Keratinocyte (primary cell): ENCODE measurements around the gene LZTS2.

Source experiments
- EZH2 ChIP-seq: IDR thresholded peaks from one replicate; pipeline ENCODE4 v1.6.1; 2012; ENCODE audit warnings: inconsistent platforms, mild to moderate bottlenecking, low read length, moderate library complexity
- TF ChIP-seq, protein P1 (sequence below), 3 experiments: IDR thresholded peaks in 1 of 3; conservative IDR thresholded peaks in 1 of 3; optimal IDR thresholded peaks in 1 of 3; 2 replicates in 2 of 3; 3 replicates in 1 of 3; pipeline versions ENCODE3 to v1.5.1; 2011; ENCODE audit warnings: low read length in 3 of 3, mild to moderate bottlenecking in 3 of 3, moderate library complexity in 2 of 3, control low read depth in 1 of 3, inconsistent platforms in 1 of 3; ENCODE audit not compliant: insufficient read depth in 2 of 3; ENCODE audit errors: extremely low read depth in 1 of 3

DNA sequence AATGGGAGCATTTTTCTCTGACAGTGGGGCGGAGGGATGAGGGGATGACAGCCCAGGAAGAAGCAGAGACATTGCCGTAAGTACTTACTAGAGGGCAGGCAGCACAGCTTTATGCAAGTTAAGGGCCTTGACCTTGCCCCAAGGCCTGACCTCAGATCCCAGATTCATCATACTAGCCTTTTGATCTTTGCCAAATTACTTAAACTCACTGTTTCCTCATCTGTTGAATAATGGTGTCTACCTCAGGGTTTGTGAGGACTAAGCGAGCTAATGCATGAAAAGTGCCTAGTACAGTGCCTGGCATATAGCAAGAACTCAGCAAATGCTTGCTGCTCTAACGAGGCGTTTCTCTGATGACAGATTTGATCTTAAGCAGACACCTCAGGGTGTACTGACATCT is 33.8 kb upstream of the LZTS2 start:
- TF ChIP-seq, protein P1, sequence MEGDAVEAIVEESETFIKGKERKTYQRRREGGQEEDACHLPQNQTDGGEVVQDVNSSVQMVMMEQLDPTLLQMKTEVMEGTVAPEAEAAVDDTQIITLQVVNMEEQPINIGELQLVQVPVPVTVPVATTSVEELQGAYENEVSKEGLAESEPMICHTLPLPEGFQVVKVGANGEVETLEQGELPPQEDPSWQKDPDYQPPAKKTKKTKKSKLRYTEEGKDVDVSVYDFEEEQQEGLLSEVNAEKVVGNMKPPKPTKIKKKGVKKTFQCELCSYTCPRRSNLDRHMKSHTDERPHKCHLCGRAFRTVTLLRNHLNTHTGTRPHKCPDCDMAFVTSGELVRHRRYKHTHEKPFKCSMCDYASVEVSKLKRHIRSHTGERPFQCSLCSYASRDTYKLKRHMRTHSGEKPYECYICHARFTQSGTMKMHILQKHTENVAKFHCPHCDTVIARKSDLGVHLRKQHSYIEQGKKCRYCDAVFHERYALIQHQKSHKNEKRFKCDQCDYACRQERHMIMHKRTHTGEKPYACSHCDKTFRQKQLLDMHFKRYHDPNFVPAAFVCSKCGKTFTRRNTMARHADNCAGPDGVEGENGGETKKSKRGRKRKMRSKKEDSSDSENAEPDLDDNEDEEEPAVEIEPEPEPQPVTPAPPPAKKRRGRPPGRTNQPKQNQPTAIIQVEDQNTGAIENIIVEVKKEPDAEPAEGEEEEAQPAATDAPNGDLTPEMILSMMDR (optimal IDR thresholded peaks at IDR 0.05 in 1 of 3, IDR thresholded peaks at IDR 0.05 in 1 of 3, conservative IDR thresholded peaks at IDR 0.05 in 1 of 3; ENCODE audit: extremely low read depth in 1 of 3, insufficient read depth in 2 of 3, low read length in 3 of 3): no peak
- no peak for TF ChIP-seq EZH2
